SH-SY5Y (cell line): ENCODE results near the gene COL25A1.

ENCODE experiments used
- GATA2 ChIP-seq: IDR thresholded peaks from 2 replicates; pipeline ENCODE4 v1.6.1; 2011; ENCODE audit warnings: mild to moderate bottlenecking, low read depth, low read length
- GATA3 ChIP-seq: IDR thresholded peaks from 2 replicates; pipeline ENCODE4 v1.6.1; 2011; ENCODE audit warnings: low read depth, mild to moderate bottlenecking, low read length, moderate library complexity

COL25A1 gene

GRCh38 chr4:109303140-109303496, 660 bp upstream of the COL25A1 start:
- TF ChIP-seq GATA2: peak; percentile 43
- TF ChIP-seq GATA3: no peak

- TF ChIP-seq GATA2 (no peak), GATA3 (no peak)
Measured at GRCh38 chr4:109301651-109302360, 652 bp downstream of the COL25A1 start.

- TF ChIP-seq GATA2 (no peak), GATA3 (no peak)
Measured at GRCh38 chr4:109298279-109299010, 4.0 kb downstream of the COL25A1 start.

GRCh38 chr4:109296527-109296926, 5.9 kb downstream of the COL25A1 start:
- TF ChIP-seq GATA3 (no peak), GATA2 (no peak)

GRCh38 chr4:109295081-109295480, 7.4 kb downstream of the COL25A1 start:
- TF ChIP-seq GATA3 (no peak), GATA2 (no peak)

- no peak for TF ChIP-seq GATA2
- TF ChIP-seq GATA3: no peak
Measured at GRCh38 chr4:109294468-109295020, 7.9 kb downstream of the COL25A1 start.

GRCh38 chr4:109294006-109294405, 8.5 kb downstream of the COL25A1 start:
- TF ChIP-seq GATA3: no peak
- TF ChIP-seq GATA2: no peak

- no peak for TF ChIP-seq GATA2
- no peak for TF ChIP-seq GATA3
Measured at GRCh38 chr4:109291707-109292238, 10.7 kb downstream of the COL25A1 start.

- TF ChIP-seq GATA2: no peak
- no peak for TF ChIP-seq GATA3
Measured at GRCh38 chr4:109290918-109291317, 11.5 kb downstream of the COL25A1 start.

GRCh38 chr4:109278594-109279031, 23.8 kb downstream of the COL25A1 start:
- TF ChIP-seq GATA3 (no peak), GATA2 (no peak)

- TF ChIP-seq GATA2: no peak
- TF ChIP-seq GATA3: no peak
Measured at GRCh38 chr4:109276482-109277095, 25.9 kb downstream of the COL25A1 start.

GRCh38 chr4:109275066-109275745, 27.3 kb downstream of the COL25A1 start:
- TF ChIP-seq GATA3: no peak
- no peak for TF ChIP-seq GATA2

- no peak for TF ChIP-seq GATA3
- TF ChIP-seq GATA2: no peak
Measured at GRCh38 chr4:109266891-109267290, 35.6 kb downstream of the COL25A1 start.

GRCh38 chr4:109266236-109266635, 36.2 kb downstream of the COL25A1 start:
- TF ChIP-seq GATA2: no peak
- TF ChIP-seq GATA3: no peak

GRCh38 chr4:109263721-109264120, 38.7 kb downstream of the COL25A1 start:
- TF ChIP-seq GATA3: no peak
- no peak for TF ChIP-seq GATA2
